CD4-positive, alpha-beta T cell treated with Interleukin-4 for 4 hours (primary cell): ENCODE measurements around the gene LPP.
"Not testable (repeated sequence)": the region's sequence is repeated elsewhere in the genome, so short reads cannot be mapped to it uniquely, and the experiment has no call there.

Source experiments
- DNase-seq: peaks from one replicate; pipeline ENCODE4 v3.0.0-alpha.2; 2020

LPP gene

GRCh38 chr3:188700501-188700900 is 546.5 kb downstream of the LPP start:
- DNase-seq = no peak

GRCh38 chr3:188700918-188701317 is 547.0 kb downstream of the LPP start:
- DNase-seq = no peak

GRCh38 chr3:188701485-188701969 is 547.6 kb downstream of the LPP start:
- no peak for DNase-seq

- DNase-seq = not testable (repeated sequence)
These were observed 548.1 kb downstream of the LPP start for GRCh38 chr3:188702028-188702427.

GRCh38 chr3:188706176-188706575 is 552.2 kb downstream of the LPP start:
- no peak for DNase-seq

GRCh38 chr3:188706599-188706998 is 552.6 kb downstream of the LPP start:
- DNase-seq = no peak

GRCh38 chr3:188707381-188708288 is 553.7 kb downstream of the LPP start:
- DNase-seq = no peak

GRCh38 chr3:188711881-188712247 is 557.9 kb downstream of the LPP start:
- no peak for DNase-seq

- no peak for DNase-seq
These were observed 558.4 kb downstream of the LPP start for GRCh38 chr3:188712248-188712924.

- DNase-seq = no peak
These were observed 559.0 kb downstream of the LPP start for GRCh38 chr3:188712991-188713390.

GRCh38 chr3:188719545-188719944 is 565.6 kb downstream of the LPP start:
- no peak for DNase-seq

GRCh38 chr3:188720215-188720614 is 566.3 kb downstream of the LPP start:
- no peak for DNase-seq

GRCh38 chr3:188720636-188721035 is 566.7 kb downstream of the LPP start:
- DNase-seq = no peak

GRCh38 chr3:188721312-188721711 is 567.4 kb downstream of the LPP start:
- no peak for DNase-seq

GRCh38 chr3:188721990-188722389 is 568.0 kb downstream of the LPP start:
- no peak for DNase-seq

- no peak for DNase-seq
These were observed 569.0 kb downstream of the LPP start for GRCh38 chr3:188722963-188723362.

GRCh38 chr3:188727052-188727451 is 573.1 kb downstream of the LPP start:
- no peak for DNase-seq

GRCh38 chr3:188728371-188728896 is 574.5 kb downstream of the LPP start:
- DNase-seq = no peak

- DNase-seq = no peak
These were observed 575.5 kb downstream of the LPP start for GRCh38 chr3:188729422-188729821.

GRCh38 chr3:188734395-188734794 is 580.4 kb downstream of the LPP start:
- no peak for DNase-seq

GRCh38 chr3:188739511-188739910 is 585.6 kb downstream of the LPP start:
- DNase-seq = no peak

- no peak for DNase-seq
These were observed 586.1 kb downstream of the LPP start for GRCh38 chr3:188740010-188740409.

GRCh38 chr3:188742755-188743550 is 589.0 kb downstream of the LPP start:
- DNase-seq = no peak
